Glomerular visceral epithelial cell (primary cell): ENCODE measurements around the gene RBBP8NL.

Experiments used
- DNase-seq: peaks from one replicate; pipeline ENCODE4 v3.0.0-alpha.2; 2016; ENCODE audit errors: extremely low spot score

Gene RBBP8NL

DNA sequence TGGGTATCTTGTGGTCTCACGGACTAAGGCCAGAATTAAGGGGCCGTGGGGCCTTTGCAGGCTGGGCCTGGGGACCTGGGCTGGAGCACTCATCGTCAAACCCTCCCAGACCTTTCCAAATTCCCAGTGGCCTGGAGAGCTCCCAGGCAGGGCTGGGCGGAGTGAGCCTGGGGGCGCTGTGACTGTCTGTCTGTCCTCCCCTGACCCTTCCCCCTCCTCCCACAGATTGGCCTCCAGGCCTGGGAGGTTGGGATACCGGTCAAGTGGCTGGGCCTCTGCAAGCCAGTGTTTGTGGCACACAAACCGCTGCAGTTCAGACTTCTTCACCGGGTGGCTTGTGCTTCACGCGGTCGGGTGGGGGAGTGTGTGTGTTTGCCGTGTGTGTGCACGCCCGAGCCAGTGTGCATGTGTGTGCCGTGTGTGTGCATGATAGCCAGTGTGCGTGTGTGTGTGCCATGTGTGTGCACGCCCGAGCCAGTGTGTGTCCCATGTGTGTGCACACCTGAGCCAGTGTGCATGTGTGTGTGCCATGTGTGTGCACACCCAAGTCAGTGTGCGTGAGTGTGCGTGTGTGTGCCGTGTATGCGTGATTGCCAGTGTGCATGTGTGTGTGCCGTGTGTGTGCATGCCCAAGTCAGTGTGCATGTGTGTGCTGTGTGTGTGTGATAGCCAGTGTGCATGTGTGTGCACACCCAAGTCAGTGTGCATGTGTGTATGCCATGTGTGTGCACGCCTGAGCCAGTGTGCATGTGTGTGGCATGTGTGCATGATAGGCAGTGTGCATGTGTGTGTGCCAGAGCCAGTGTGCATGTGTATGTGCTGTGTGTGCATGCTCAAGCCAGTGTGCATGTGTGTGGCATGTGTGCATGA lies 6.3 kb downstream of the RBBP8NL start:
- DNase-seq, result no peak

DNA sequence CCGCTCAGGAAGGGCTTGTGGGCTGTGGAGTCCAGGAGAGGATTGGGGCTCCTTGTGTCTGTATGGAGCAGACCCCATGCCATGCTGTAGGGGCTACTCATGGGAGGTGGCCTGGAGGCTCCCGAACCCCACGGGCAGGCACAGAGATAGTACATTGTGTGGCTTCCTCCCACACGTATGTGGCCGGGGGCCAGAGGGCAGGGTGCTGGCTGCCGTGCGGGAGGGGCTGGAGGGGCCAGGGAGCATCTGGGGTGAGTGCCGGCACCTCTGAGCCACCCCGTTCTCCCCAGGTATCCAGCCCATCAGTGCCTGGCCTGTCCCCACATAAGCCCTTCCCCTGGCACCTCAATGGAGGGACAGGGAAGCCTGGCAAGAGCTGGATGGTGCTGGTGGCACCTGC lies 7.6 kb downstream of the RBBP8NL start:
- DNase-seq, result no peak

DNA sequence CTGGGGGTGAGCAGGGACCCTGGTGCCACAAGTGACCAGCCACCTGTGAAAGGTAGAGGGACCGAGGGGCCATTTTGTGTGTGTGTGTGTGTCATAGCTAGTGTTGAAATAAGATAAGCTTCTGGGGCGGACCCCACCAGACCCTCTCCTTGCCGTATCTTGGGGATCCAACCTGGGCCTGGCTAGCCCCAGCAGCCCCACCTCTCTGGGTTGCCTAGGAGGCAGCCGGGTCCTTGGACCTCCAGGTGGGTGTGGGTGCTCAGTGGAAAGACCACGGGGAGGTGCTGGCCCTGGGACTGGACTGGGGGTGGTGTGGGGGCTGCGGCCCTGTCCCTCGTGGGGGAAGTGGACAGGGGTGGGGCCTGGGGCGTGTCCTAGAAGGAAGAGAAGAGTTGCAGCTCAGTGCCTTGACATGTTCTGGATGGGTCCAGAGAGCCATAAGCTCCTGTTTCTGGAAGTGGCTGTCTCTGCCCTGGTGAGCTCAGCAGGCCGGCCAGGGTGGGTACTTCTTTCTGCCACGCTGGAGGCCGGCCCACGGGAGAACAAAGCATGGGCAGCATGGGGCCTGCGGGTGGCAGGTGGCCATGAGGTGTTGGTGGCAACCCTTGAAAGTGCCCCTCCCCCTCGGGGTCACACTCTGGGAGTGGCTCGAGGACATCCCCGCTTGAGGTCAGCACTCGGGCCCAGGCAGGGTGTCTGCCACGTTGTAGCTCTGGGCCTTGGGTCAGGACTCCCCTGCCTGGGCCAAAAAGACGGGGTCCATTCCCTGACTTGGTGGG lies 8.4 kb downstream of the RBBP8NL start:
- no peak for DNase-seq

DNA sequence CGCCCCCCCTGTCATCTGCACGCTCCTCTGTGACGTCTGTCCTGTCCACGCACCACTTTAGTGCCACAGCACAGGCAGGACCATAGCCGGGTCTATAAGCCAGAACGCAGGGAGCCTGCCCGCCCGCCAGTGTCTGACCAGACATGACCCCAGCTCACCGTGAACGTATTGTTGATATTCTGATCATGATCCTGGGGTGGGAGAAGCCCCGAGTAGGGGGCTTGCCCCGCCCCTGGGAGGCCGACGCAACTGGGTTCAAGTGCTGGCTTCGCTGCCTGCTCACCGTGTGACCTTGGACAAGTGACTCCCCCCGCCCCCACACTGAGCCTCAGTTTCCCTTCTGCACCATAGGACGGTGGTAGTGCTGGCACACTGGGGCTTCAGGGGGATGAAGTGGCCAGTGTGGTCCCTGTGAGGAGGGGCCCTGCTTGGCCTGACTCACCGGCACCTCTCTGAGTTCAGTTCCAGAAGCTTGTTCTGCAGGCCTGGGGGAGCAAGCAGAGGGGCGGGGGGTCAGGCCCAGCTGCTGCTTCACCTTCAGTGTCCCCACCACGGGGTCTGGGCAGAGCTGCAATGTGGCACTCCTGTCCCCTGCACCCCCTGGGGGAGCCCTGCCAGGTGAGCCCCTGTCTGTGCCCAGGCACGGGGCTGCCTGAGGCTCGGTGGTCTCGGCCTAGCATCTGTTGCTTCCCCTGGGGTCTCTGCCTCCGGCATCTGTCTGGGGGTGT lies 9.2 kb downstream of the RBBP8NL start:
- no peak for DNase-seq

DNA sequence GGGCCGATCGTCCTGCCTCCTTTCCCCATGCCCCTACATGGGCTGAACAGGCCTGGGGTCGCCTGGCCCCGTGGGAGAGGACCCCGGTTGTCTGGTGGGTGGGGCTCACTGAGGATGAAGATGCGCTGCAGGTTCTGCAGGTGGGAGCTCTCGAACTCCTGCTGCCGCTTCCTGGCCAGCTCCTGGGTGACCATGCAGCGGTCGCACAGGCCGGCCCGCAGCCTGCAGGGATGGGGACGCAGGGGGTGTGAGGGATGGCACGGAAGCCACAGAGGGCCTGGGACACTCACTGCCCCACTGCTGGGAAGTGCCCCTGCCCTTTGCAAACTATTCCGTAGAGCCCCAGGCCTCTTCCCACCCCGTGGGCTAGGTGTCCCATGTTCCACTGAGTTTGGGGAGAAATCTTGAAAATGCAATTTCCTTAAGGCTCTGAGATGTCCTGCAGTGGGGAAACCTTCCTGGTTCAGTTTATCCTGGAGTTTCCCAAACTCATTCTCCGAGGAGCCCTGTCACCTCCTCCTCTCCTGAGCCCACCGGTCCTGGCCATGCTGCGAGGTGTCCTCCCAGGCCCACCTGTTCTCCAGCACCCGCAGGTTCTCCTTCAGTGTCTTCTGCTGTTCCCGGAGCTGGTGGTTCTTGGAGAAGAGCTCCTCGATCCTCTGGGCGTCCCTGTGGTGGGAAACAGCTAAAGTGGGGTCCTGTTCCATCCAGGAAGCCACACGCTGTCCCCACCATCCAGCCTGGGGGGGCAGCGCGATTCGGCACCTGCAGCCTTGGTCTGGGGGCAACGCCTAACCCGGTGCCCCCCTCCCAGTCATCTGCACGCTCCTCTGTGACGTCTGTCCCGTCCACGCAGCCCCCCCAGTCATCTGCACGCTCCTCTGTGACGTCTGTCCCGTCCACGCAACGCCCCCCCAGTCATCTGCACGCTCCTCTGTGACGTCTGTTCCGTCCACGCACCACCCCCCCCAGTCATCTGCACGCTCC lies 10.4 kb downstream of the RBBP8NL start:
- no peak for DNase-seq

DNA sequence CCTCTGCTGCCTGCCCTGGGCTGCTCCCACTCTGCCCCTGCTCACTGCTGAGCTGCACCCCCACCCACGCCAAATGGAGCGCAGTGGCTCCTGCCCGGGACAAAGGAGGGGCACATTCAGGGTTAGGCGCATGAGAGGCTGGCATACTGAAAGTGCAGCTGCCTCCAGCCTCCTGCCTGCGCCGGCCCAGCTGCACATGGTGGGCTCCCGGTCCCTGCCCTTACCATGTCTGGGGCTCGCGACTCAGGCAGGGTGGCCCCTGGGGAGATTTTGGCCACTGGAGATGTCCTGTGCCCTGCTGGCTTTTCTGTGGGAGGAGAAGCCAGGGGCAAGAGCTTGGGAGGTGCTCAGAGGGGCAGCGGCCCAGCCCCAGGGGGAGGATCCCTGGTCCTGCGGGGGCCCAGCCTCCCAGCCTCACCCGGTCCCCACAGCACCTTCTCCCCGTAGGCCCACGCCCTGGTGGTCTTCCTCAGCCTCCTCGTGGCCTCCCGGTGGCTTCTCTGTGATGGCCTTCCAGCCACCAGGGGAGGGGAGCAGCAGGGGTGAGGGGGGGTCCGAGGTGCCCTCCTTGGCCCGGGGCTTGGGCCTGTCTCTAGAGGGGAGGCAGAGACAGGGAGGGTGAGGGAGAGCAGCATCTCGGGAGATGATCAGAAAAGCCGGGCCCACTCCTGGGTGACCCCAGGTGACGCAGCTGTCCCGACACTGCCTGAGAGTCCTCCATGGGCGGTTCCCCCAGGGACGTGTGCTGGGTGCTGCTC lies 11.8 kb downstream of the RBBP8NL start:
- DNase-seq, result no peak

DNA sequence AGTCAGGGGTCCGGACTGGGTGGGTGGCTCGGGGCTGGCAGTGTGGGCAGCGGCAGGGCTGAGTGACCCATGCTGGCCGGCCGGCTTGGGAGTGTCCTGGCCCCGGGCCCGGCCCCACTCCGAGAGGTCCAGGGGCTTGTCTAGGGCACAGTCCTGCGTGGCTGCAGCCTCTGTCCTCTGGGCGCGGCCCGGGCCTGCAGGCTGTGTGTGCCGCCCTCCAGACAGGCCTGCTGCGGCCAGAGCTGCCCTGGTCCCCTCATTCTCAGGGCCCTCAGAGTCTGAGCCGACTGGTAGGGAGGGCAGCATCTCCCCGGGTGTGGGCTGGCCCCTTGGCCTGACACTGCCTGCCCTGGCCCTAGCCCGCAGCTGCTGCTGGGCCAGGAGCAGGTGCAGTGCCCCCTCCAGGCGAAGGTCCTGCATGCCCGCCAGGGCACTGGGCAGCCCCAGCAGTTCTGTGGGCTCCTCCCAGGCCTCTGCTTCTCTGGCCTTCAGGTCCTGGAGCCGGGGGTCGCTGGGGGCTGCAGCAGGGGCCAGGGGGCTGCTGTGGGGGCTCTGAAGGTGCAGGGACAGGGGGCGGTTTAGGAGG lies 13.3 kb downstream of the RBBP8NL start:
- DNase-seq, result no peak

DNA sequence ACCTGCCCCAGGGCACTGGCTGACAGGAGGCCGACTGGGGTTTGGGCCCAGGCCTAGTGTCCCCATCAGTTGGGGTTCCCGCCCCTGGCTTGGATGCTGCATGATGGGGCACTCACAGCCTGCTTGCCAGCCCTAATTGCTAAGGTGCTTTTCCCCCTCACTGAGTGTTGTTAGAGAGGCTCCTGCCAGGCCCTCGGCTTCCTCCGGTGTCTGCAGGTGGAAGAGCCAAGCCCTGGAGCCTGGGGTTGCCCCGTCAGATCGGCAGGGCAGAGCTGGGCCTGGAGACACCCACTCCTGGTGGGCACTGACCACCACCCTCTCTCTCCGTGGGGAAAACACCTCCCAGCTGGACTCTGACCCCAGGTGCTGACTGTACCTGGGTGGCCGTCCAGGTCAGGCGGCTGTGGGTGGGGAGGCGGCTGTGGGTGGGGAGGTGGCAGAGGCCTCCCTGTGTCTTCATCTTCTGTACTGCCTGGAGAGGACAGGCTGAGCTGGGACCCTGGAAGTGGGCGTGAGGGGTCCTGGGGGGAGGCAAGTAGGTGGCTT lies 14.2 kb downstream of the RBBP8NL start:
- no peak for DNase-seq

DNA sequence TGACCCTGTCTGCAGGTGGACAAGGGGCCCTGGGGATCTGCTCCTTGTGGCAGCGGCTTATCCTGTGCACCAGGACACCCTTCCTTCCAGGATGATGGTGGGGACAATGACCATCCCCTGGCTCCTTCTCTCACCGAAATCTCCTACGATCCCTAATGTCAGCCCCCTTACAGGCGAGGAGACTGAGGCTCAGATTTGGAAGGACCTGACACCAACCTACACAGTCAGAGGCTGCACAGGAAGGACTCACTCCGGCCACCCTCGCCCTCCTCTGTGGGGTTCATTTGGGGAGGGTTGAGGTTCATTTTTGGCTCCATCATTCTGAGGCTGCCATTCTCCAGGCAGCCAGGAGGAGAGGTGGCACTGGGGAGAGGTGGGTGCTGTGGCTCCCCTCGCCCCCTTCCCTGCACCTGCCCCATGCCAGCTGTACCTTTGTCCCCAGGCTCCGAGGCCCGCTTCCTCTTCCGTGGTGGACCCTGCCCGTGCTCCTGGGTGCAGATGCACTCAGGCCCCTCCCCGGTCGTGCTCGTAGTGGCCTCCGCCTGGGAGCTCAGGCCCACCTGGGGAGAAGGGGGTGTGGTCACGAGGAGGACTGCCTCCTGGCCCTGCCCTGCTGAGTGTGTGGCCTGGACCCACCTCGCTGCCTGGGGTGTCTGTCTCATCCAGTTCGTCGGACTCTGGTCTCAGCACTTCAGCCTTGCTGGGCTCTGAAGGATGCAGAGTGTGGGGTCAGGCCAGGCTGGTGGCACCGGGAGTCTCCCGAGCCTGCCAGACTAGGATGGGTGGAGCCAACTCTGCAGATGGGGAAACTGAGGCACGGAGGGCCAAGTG lies 14.9 kb downstream of the RBBP8NL start:
- no peak for DNase-seq

DNA sequence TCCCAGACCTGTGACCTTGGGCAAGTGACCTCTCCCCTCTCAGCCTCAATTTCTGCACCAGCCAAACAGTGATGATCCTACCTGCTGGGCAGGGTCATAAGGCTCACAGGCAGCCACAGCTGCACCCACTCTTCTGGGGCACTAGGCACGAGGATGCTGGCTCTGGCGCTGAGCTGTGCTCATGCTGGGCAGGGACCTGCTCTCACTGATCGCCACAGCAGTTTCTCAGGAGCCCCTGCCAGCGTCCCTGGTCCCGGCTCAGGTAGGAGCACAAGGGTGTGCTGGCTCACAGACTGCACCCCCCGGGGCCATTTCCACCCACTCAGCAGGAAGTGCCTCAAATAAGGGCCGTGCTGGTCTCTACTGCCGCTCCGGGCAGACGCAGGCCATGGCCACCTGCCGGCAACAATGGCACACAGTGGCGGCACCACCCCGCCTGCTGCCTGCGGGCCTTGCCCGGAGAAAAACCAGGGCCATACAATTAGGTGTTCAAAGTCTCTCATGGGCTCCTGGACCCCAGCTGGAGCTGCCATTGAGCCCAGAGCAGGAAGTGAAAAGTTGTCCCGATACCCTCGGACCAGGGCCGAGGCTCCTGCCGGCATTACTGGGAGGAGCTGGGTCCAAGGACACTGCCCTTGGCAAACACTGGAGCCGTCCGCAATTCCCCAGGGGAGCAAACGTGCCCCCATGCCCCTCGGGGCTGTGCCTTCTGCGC lies 15.7 kb downstream of the RBBP8NL start:
- no peak for DNase-seq

DNA sequence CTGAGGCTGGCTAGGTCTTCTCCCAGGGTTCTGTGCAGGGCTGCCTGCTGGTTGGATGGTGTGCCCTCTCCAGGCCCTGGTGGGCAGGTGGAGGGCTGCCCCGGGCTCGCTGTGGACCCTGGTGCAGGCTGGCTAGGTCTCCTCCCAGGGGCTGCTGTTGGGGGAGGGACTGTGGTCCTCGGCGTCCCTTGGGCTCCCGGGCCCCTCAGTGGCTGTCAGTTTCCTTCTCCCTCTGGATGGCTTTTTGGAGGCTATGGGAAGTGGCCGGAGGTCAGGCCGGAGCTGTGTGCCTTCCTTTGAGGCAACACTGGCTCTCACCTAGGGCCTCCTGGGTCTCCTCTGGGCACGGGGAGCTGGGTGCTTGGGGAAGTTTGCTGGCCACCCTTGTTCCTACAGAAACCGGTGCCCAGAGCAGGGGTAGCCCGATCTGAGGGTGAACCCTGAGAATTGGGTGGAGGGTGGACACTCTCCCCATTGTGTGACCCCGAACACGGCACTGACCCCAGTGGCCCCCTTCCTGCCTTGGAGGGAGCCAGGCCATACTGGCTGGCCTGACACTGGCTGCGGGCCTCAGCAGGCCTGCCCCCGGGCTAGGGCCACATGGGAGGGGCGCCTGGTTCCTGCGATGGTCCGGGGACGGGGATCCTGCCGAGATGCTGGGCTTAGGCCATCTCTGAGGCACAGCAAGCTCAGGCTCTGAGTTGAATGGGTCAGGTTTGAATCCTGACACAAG lies 16.4 kb downstream of the RBBP8NL start:
- DNase-seq, result no peak

DNA sequence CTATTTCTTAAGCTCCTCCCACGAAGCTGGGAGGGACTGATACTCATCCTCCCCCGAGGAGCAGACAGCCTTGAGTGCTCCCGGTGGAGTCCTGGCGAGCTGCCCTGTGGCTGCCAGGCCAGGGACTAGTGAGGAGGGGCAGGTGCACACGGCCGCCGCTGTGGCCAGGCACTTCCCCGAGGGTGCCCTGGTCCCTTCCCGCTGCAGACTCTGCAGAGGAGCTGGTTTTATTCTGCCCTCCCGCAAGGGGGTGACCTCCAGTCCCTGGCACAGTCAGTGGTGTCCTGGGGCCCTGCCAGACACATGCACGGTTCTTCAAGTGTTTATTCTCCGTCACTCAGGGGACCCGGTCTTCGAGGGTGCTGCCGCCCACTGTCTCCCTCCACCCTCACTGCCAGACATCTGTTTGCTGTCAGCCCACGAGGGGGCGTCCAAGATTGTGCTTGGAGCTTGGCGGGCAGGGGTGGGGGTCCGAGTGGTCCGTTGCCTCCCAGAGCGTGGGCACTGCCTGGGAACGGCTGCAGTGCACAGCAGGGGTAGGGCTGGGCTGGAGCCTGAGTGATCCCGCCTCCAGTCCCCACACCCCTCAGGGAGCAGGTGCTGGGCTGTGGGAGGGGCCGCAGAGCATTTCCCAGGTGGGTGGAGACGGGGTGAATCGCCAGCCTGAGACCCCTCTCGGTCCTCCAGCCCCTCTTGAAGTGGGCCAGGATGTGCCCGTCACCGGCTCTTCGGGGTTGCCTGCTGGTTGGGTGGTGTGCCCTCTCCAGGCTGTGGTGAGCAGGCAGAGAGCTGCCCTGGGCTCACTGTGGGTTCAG lies 17.2 kb downstream of the RBBP8NL start:
- DNase-seq, result peak; percentile 79

DNA sequence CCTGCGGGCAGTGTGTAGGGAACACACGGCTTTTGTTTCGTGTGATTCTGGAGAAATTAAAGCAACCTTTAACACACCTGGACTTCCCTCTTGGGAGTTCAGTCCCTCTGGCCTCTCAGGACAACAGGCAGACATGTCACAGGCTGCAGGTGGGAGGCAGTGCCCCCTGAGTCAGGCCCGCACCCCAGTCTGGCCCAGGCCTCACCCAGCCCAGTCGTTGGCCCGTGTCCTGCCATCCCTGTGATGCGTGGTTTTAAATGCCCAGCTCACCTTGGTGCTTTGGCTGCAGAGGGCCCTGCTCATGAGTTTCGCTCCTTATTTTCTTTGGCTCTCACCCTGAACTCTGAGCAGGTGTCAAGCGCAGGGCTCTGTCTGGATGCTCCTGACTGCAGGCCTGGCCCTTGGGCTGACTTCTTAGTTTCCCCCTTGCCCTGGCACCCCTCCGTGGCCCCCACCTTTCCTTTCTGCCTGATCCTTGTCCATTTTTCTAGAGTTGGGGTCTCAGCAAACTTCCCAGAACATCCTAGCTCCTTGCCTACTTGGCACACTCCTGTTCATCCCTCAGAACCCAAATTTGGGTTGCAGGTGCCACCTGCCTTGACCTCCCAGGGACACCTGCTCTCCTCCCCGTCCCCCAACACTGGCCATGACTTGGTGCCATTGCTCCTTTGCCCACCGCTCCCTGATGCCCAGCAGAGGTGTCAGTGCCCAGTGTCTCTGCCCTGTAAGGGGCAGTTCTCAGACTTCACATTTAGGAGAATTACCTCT lies 18.1 kb downstream of the RBBP8NL start:
- no peak for DNase-seq

DNA sequence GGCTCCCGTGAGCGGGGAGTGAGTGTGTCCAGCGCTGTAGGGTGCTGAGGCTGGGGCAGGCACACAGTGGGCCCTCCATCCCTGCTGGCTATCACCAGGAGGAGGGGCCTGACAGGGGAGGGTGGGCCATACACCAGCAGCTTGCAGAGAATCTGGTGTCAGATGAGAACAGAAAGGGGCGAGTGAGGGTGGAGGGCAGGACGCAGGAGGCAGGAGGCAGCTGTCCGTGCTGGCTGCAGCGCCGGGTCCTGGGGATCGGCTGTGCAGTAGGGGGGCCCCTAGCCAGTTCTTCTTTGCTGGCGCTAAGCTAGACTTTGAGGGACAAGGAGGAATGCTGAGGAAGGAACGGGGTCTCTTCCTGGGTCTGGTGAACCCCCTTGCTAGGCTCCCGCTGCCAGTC lies 18.7 kb downstream of the RBBP8NL start:
- no peak for DNase-seq

DNA sequence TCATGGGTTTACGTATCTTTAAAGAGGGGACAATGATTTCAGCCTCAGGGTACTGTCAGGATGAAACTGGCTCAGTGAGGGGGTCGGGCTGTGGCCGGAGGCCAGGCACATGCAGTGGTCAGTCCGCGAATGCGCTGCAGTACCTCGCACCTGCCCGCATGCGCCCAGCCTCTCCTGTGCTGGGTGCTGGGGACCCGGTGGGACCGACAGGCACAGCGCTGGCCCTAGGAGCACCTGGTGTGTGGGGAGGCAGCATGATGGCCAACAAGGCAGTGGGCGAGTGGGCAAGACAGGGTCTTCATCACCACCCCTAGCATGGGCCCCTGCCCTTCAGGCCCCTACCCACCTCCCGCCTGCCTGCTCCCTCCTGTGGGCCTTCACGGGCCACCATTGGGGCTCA lies 19.3 kb downstream of the RBBP8NL start:
- no peak for DNase-seq
